HEK293T (cell line): Measurements from ENCODE around the gene GREM1.

Experiments
- ELF4 ChIP-seq: fragments of 450-650 bp; IDR thresholded peaks from 2 replicates; pipeline ENCODE4 v1.6.1; 2017; ENCODE audit warnings: antibody characterized with exemption
- FOXA1 ChIP-seq: fragments of 450-650 bp; IDR thresholded peaks from 2 replicates; pipeline ENCODE4 v1.6.1; 2016; ENCODE audit warnings: mild to moderate bottlenecking
- FOXM1 ChIP-seq: fragments of 450-650 bp; IDR thresholded peaks from 2 replicates; pipeline ENCODE4 v1.6.1; 2017; ENCODE audit warnings: mild to moderate bottlenecking, borderline replicate concordance
- HDGF ChIP-seq: fragments of 450-650 bp; IDR thresholded peaks from 2 replicates; pipeline ENCODE4 v1.6.1; 2017; ENCODE audit warnings: antibody characterized with exemption, borderline replicate concordance
- LEF1 ChIP-seq: fragments of 450-650 bp; IDR thresholded peaks from 2 replicates; pipeline ENCODE4 v1.6.1; 2017; ENCODE audit warnings: mild to moderate bottlenecking, borderline replicate concordance

- no peak for TF ChIP-seq LEF1
- no peak for TF ChIP-seq HDGF
- no peak for TF ChIP-seq FOXA1
- TF ChIP-seq ELF4 = no peak
- no peak for TF ChIP-seq FOXM1
These were observed 26.1 kb upstream of the GREM1 start for GRCh38 chr15:32691689-32692038.
